Activated CD4-positive, CD25-positive, alpha-beta regulatory T cell treated with anti-CD3 and anti-CD28 coated beads, Interleukin-2, amount 50 U/mL, for 72 hours (primary cell): ENCODE data around the gene MT1X.
"Not testable (repeated sequence)": the region's sequence is repeated elsewhere in the genome, so short reads cannot be mapped to it uniquely, and the experiment has no call there.

Source experiments
- DNase-seq: peaks from one replicate; pipeline ENCODE4 v3.0.0; 2021

Gene MT1X

DNA sequence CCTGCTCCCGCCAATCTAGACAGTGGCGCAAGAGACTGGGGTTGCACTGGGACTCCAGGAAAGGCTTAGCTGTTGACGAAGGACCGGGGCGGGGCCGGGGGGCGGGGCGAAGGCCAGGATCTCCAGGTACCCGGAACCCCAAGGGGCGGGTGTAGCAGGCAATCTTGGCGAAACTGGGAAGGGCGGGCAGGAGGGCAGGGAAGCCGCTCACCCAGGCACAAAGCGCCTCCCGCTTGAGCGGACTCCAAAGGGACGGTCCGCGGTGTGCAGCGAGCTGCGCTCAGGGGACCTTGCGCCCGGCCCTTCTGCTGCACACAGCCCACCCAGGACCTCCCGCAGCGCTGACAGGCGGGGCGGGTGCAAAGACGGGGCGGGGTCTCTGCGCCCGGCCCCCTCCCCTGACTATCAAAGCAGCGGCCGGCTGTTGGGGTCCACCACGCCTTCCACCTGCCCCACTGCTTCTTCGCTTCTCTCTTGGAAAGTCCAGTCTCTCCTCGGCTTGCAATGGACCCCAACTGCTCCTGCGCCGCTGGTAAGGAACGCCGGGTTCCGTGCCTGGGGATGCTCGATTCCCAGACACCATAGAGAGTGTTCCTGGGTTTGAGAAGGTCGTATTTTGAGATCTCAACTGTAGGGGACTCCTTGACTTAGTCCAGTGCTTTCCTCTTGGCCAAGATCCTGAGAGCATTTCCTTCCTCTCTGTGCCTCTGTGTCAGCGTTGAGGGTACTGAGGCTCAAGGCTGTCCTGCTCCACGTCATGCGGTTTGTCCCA is 24.5 kb upstream of the MT1X start, which contains the start of gene MT1F:
Gene MT1F, plus strand, starts transcription at position 405 of the 772 bp plus-strand sequence. Its CDS starts 100 bp downstream, at position 505.
- peak; percentile 56 for DNase-seq

DNA sequence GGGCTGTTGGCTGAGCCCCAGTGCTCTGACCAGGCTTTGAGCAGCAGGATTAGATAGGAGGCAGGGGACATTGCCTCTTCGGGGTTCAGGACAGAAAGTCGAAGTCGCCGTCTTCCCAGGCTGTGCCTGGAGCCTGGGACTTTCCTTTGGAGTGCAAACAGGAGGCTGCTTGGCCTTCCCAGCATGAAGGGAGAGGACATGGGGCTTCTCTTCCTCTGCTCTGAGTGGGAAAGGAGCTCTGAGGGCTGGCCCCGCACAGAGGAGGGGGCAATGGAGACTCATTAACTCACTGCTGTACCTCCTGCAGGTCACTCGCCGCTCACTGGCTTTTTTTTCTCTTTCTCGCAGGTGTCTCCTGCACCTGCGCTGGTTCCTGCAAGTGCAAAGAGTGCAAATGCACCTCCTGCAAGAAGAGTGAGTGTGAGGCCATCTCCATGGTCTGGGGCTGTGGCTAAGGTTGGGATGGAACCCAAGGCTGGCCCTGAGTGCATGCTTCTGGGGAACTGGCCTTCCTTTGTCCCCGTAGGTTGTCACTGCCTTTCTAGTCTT is 23.9 kb upstream of the MT1X start:
- DNase-seq, result no peak

DNA sequence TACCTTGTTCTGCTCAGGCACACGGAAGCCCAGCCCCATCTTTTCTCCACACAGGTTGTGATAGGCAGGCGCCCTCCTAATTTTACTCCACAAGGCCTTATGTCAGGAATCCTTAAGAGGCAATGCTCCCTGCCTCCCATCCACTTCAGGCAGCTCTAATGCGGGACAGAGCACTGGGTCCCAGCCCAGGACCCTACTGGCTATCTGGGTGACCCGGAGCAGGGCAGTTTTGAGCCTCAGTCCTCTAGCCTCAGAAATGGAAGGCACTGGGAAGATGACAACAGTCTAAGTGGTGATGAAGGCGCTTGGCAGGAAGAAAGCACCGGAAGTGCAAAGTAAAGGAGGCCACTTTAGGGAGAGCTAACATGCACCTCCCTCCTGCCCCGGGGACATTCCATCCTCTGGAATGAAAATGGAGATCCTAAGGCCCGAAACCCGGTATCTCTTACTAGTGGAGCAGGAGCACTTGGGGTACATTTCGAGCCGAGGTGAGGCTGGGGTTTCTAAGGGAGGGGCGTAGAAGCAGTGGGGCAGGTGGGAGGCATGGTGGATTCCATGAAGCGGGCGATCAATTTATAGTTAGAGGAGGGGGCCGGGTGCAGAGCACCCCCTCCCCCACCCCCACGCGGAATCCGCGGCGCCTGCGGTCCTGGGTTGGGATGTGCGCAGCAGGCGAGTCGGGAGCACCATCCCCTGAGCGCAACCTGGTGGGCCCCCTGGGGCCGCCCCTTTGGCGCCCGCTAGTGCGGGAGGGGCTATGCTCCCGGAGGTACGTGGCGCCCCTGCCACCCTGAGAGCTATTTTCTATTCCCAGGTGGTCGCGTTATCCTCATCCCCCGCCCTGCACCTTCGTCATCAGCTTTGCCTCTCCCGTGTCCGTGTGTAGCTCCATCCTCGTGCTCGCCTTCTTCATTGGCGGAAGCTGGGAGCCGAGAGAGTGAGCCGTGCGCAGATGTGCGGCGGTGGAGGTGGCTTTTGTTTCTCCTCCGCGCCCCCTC is 19.6 kb upstream of the MT1X start:
- no peak for DNase-seq

DNA sequence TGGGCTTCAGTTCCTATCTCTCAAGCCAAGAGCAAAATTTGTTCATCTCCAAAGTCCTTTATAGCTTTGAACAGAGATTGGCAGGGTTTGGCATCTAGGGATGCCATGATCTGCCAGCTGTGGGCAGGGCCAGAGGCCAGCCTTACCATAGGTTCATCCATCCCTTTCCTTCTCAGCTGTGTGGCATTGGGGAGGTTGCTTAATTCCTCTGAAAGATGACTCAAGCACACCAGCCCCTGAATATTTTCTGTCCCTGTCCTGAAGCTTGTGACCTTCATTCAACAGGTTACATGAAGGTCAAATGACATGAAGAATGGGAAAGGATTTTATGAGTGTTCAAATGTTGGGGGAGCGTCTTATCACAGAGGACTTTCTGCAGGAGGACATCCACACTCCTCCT is 17.8 kb upstream of the MT1X start:
- DNase-seq, result no peak

DNA sequence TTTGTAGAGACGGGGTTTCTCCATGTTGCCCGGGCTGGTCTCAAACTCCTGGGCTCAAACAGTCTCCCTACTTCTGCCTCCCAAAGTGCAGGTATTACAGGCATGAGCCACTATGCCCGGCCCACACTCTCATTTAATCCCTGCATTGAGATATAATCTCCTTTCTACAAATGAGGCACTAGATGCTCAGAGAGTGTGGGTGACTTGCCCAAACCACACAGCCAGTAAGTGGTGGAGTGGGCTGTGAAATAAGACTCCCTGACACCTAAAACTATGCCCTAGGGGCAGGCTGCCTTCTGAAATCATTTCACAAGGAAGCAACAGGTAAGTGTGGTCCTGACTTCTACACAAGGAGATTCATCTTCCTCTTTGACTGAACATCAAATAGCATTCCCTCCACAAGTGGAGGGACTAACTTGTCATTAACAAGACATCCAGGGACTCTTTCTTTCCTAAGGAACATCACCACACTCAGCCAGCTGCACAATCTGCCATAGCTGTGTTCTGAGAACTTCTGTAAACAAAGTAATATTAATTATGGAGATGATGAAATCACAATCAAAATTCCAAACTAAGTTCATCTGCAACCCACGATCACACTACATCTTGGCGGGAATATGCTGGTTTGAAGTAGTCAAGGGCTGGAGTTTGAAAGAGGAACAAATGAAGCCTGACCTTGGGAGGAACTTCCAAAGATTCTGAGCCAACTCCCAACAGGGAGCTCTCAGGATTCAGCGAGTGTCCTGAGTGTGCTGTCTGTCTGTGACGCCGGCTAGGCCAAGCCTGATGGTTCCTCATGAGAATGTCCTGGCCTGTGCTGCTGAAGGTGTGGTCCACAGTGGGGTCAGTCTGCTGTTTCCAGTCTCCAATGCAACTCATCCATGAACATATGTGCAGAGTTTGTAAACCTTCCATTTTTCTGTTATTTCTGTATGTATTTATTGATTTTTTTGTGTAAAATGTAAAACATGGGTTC is 16.7 kb upstream of the MT1X start:
- DNase-seq, result not testable (repeated sequence)

DNA sequence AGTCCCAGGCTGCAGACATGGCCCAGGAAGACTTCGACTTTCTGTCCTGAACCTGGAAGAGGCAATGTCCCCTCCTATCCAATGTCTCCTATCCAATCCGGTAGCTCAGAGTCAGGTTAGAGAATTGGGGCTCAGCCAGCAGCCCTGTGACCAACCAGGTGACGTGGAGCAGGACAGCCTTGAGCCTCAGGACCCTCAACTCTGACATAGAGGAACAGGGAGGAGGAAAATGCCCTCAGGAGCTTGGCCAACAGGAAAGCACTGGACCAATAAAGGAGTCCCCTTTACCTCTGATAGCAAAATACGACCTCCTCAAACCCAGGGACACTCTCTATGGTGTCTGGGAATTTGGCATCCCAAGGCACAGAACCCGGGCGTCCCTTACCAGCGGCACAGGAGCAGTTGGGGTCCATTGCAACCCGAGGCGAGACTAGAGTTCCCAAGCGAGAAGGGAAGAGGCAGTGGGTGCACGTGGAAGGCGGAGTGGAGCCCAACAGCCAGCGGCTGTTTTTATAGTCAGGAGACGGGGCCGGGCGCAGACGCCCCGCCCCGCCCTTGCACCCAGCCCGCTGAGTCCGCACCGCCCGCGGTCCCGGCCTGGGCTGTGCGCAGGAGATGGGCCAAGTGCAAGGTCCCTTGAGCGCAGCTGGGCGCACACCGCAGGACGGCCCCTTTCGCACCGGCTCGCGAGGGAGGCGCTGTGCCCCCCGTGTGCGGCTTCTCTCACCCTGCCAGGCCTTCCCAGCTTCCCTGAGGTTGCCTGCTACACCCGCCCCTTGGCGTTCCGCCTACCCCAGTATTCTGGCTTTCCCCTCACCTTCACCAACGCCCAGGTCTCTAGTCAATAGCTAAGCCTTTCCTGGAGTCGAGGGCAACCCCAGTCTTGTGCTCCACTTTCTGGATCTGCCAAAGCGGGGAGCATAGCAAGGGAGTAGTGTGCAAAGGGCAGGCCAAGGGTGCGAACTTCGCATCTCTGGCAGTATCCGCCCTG is 14.4 kb upstream of the MT1X start, which contains the start of gene MT1G:
Gene MT1G, minus strand, starts transcription at position 485 of the 991 bp plus-strand sequence. Its CDS starts 72 bp downstream, at position 413.
- no peak for DNase-seq

DNA sequence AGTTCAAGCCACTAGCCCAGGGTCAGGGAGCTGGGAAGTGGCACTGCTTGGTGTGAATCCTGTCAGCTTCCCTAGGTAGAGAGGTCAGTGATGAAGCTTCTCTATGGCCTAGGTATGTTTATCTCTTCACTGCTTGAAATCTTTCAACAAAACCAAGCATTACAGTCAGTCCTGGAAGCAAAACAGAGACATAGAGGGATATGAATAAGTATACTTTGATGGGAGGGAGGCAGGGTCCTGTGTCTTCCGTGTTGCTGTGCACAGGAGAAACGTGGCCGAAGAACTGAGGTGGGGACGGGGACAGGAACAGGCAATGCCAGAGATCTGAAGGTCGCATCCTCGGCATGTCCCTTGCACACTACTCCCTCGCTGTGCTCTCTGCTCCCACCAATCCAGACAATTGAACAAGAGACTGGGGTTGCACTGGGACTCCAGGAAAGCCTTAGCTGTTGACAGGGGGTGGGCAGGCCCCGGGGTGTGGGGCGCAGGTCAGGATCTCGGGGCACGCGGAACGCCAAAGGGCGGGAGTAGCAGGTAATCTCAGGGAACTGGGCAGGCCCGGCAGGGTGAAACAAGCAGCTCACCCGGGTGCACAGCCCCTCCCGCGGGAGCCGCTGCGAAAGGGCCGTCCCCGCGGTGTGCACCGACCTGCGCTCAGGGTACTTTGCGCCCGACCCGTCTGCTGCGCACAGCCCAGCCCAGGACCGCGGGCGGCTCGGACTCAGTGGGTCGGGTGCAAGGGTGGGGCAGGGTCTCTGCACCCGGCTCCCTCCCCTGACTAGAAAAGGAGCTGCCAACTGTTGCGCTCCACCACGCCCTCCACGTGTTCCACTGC is 13.0 kb upstream of the MT1X start, which contains the start of gene MT1H:
Gene MT1H, plus strand, starts transcription at position 810 of the 835 bp plus-strand sequence. CDS start 71 bp downstream, outside the sequence.
- no peak for DNase-seq

DNA sequence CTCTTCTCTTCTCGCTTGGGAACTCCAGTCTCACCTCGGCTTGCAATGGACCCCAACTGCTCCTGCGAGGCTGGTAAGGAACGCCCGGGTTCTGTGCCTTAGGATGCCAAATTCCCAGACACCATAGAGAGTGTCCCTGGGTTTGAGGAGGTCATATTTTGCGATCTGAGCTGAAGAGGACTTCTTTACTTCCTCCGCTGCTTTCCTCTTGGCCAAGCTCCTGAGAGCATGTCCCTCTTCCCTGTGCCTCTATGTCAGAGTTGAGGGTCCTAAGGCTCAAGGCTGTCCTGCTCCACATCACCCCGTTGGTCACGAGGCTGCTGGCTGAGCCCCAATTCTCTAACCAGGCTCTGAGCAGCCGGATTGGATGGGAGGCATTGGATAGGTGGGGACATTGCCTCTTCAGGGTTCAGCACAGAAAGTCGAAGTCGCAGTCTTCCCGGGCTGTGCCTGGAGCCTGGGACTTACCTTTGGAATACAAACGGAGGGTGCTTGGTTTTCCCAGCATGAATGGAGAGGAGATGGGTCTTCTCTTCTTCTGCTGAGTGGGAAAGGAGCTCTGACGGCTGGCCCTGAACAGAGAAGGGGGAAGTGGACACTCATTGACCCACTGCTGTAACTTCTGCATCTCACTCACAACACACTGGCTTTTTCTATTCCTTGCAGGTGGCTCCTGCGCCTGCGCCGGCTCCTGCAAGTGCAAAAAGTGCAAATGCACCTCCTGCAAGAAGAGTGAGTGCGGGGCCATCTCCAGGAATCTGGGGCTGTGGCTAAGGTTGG is 12.2 kb upstream of the MT1X start:
- no peak for DNase-seq

DNA sequence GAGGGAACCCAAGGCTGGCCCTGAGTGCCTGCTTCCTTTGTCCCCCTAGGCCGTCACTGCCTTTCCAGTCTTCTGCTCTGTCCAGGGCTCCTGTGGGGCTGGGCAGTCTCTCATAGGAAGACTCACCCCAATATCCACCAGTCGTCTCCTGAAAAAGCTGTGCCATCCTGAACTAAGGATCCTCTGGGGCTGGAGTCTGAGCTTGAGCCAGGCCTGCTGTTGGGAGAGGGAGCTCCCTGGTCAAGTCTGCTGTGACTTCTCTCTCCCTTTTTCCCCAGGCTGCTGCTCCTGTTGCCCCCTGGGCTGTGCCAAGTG is 11.7 kb upstream of the MT1X start:
- no peak for DNase-seq

DNA sequence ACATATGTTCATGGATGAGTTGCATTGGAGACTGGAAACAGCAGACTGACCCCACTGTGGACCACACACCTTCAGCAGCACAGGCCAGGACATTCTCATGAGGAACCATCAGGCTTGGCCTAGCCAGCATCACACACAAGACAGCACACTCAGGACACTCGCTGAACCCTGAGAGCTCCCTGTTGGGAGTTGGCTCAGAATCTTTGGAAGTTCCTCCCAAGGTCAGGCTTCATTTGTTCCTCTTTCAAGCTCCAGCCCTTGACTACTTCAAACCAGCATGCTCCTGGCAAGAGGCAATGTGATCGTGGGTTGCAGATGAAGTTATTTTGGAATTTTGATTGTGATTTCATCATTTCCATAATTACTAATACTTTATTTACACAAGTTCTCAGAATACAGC is 10.6 kb upstream of the MT1X start:
- not testable (repeated sequence) for DNase-seq

DNA sequence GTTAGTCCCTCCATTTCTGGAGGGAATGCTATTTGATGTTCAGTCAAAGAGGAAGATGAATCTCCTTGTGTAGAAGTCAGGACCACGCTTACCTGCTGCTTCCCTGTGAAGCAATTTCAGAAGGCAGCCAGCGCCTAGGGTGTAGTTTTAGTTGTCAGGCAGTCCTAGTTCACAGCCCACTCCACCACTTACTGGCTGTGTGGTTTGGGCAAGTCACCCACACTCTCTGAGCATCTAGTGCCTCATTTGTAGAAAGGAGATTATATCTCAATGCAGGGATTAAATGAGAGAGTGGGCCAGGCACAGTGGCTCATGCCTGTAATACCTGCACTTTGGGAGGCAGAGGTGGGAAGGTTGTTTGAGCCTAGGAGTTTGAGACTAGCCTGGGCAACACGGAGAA is 10.1 kb upstream of the MT1X start:
- DNase-seq, result not testable (repeated sequence)

DNA sequence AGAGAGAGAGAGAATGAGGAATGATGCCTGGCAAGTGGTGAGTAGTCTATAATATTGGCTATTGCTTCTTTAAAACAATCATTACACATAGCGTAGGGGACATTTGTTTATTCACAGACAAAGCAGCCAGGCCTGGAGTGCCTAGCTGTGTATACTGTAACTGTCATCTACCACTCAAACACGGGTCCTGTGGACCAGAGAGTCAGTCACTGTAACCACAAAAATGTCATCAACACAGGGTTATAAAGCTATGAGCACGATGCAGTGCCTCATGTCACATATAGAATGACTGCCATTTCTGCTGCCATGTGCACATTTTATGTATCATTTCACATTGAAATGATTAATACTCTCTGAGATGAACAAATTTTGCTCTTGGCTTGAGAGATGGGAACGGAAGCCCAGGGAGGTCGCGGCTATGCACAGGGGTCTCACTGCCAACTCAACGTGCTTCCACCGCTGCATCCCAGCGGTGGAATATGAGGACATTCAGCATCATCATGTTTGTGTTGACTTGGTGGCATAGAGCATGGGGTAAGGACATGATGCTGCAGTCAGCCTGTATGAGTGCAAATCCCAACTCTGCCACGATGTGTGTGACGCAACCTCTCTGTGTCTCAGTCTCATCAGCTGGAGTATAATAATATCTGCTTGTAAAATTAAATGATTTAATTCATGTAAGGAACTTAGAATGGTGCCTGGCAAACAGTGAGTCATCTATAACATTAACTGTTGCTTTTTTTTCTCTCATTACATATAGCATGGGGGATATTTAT is 9.3 kb upstream of the MT1X start:
- no peak for DNase-seq

DNA sequence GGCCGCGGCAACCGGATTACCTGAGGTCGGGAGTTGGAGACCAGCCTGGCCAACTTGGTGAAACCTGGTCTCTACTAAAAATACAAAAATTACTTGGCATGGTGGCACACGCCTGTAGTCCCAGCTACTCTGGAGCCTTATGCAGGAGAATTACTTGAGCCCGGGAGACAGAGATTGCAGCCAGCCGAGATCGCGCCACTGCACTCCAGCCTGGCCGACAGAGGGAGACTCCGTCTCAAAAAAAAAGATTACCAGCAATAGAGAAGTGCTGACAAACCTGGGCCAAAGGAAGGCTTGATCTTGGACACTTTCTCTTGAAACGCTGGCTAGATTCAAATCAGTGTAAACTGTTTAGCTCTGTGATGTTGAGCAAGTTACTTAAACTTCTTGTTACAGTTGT is 8.3 kb upstream of the MT1X start:
- DNase-seq, result no peak

DNA sequence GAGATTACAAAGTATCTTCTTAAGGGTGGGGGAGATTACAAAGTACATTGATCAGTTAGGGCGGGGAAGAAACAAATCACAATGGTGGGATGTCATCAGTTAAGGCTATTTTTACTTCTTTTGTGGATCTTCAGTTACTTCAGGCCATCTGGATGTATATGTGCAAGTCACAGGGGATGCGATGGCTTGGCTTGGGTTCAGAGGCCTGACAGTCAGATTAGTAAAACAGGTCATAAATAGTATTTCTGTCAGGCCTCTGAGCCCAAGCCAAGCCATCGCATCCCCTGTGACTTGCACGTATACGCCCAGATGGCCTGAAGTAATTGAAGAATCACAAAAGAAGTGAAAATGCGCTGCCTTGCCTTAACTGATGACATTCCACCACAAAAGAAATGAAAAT is 7.7 kb upstream of the MT1X start:
- not testable (repeated sequence) for DNase-seq

DNA sequence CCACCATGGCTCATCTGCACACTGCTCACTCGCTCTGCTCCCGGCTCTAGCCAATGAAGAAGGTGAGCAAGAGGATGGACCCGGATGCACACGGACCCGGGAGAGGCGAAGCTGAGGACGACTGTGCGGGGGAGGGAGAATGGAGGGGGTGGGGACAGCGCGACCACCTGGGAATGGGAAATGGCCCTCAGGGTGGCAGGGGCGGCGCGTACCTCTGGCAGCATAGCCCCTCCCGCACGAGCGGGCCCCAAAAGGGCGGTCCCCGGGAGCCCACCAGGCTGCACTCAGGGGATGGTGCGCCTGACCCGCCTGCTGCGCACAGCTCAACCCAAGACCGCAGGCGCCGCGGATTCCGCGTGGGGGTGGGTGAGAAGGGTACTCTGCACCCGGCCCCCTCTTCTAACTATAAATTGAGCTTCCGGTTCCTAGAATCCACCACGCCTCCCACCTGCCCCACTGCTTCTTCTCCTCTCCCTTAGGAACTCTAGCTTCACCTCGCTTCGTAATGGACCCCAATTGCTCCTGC is 6.5 kb upstream of the MT1X start:
- no peak for DNase-seq

DNA sequence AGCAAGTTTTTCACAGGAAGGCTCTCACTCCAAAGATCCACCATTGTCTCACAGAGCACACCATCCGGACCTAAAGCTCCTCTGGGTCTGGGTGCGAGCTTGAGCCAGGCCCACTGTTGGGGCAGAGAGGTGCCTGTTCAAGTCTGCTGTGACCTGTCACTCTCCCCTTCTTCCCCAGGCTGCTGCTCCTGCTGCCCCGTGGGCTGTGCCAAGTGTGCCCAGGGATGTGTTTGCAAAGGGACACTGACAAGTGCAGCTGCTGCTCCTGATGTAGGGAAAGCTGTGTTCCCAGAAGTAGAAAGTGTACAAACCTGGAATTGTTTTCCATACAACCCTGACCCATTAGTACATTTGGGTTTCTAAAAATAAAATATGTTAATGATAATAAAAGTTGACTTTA is 4.8 kb upstream of the MT1X start:
- no peak for DNase-seq

DNA sequence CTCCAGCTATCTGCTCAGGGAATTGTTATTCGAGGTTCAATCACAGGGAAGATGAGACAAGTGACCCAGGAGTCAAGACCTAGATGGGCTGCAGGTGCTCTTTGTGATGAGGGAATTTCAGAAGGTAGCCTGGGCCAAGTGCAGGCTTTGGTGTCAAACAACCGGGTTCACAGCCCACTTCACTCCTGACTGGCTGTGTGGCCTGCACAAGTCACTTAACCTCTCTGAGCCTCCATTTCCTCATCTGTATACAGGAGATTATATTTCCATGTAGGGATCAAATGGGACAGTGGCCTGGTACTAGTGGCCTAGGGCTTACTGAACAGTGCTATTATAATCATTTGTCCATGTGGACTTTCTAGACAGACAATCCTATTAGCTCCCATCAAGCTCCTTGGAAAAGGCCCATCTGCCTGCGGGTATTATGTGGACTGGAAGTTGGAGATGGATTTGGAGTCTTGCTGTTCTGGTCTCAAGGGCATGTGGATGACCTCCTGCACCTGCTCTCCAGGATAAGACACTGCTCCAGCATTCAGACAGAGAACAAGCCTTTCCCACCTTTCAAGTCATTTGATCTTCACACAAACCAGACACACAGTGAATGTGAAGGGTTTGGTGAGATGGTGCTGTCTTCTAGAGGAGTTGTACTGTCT is 3.1 kb upstream of the MT1X start:
- DNase-seq, result no peak
